Measurements from ENCODE around the gene STARD6.

Gene STARD6

GRCh38 chr18:54280220-54280569, 77.5 kb downstream of the STARD6 start:
- no peak for TF ChIP-seq CTCF (IDR thresholded peaks at IDR 0.05; ENCODE audit: low read length, missing control alignments)
- DNase-seq (ENCODE audit: low read depth): no peak
- H3K4me3 ChIP-seq (replicated peaks; ENCODE audit: low read depth, low read length): no peak overlapping the region

GRCh38 chr18:54279477-54280219, 78.0 kb downstream of the STARD6 start:
- DNase-seq (ENCODE audit: low read depth): no peak
- no peak overlapping the region for H3K4me3 ChIP-seq (replicated peaks; ENCODE audit: low read depth, low read length)

GRCh38 chr18:54278615-54279014, 79.0 kb downstream of the STARD6 start:
- no peak for DNase-seq (ENCODE audit: low read depth)
- H3K4me3 ChIP-seq (replicated peaks; ENCODE audit: low read depth, low read length): no peak overlapping the region
- no peak for TF ChIP-seq CTCF (IDR thresholded peaks at IDR 0.05; ENCODE audit: low read length, missing control alignments)

More at GRCh38 chr18:54279477-54280219, 78.0 kb downstream of the STARD6 start:
- TF ChIP-seq CTCF (IDR thresholded peaks at IDR 0.05; ENCODE audit: low read length, missing control alignments): no peak

- no peak for DNase-seq (ENCODE audit: low read depth)
- no peak overlapping the region for H3K4me3 ChIP-seq (replicated peaks; ENCODE audit: low read depth, low read length)
- TF ChIP-seq CTCF (IDR thresholded peaks at IDR 0.05; ENCODE audit: low read length, missing control alignments): no peak
Observed at GRCh38 chr18:54277899-54278298, 79.8 kb downstream of the STARD6 start.

Measured in fibroblast of pulmonary artery (primary cell).